Calu3 (cell line): Measurements from ENCODE around the gene FCAMR. TPM values are rescaled to one million over a fixed set of nuclear protein-coding genes. Genes with fewer than 3 reads are reported as not detected.
A peak's percentile ranks its signal among the peaks of the same experiment; 100 is the strongest.

ENCODE experiments used
- BruUV-seq: library from RNA; stranded (reverse); fragments of 400-500 nt; replicated peaks from 2 replicates; lab custom pipeline; 2021; lab: Mats Ljungman, UMichigan
- CTCF ChIA-PET: fragments of 300-600 bp; sonication (Branson Sonifier 250); formaldehyde crosslinking; loops from one replicate; lab custom pipeline; 2022; ENCODE audit warnings: antibody characterized with exemption; lab: Charles Lee
- DNase-seq: peaks from one replicate; pipeline ENCODE4 v3.0.0; 2022
- H3K27ac Mint-ChIP-seq: one replicate; pipeline ENCODE4 v1.8.0; 2022; ENCODE audit warnings: mixed read lengths; ENCODE audit not compliant: unreplicated experiment
- H3K27me3 Mint-ChIP-seq: one replicate; pipeline ENCODE4 v1.8.0; 2022; ENCODE audit warnings: mixed read lengths; ENCODE audit not compliant: unreplicated experiment
- H3K36me3 Mint-ChIP-seq: one replicate; pipeline ENCODE4 v1.8.0; 2022; ENCODE audit warnings: mild to moderate bottlenecking, moderate library complexity, mixed read lengths; ENCODE audit not compliant: insufficient read depth, unreplicated experiment
- H3K4me1 Mint-ChIP-seq: one replicate; pipeline ENCODE4 v1.8.0; 2022; ENCODE audit warnings: mild to moderate bottlenecking, low read depth, mixed read lengths; ENCODE audit not compliant: unreplicated experiment
- H3K4me3 Mint-ChIP-seq: one replicate; pipeline ENCODE4 v1.8.0; 2022; ENCODE audit warnings: mild to moderate bottlenecking, low read depth, moderate library complexity, mixed read lengths; ENCODE audit not compliant: unreplicated experiment
- H3K9me3 Mint-ChIP-seq: one replicate; pipeline ENCODE4 v1.8.0; 2022; ENCODE audit warnings: low read depth, mixed read lengths; ENCODE audit not compliant: unreplicated experiment
- CTCF ChIP-seq: fragments of 200-600 bp; IDR thresholded peaks from one replicate; pipeline ENCODE4 v1.8.0; 2022; ENCODE audit warnings: antibody characterized with exemption; ENCODE audit not compliant: unreplicated experiment
- intact Hi-C: fragments of 100-400 bp; cut with micrococcal nuclease; formaldehyde crosslinking; loops from one replicate; pipeline ENCODE4 v1.10.0; 2022; ENCODE audit not compliant: unreplicated experiment
- total RNA-seq: library from RNA; stranded (reverse); gene quantifications from 2 replicates; pipeline ENCODE4 v1.2.3, GENCODE V29; 2022

Gene FCAMR
- total RNA-seq, 1 experiment from 2014 or later, result not detected

- DNase-seq, result no peak
These were observed 16.6 kb downstream of the FCAMR start for GRCh38 chr1:206953626-206954025.

DNA sequence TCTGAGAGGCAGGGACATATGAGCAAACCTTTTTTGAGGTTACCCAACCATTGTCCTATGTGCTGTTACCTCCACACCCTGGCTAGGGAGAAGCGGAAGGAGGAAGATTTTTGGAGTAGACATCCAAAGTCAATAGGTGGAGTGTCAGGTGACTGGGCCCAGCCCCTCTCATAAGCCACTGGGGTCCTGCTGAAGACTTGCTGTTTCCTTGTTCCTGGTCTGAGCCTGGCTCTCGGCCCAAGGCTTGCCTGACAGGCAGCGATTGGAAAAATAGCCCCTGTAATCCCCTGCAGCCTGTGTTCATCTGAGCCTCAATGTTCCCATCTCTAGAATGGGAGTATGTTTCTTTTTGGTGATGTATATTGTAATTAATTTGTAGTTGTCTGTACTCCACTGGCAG, 17.1 kb downstream of the FCAMR start:
- no peaks in the 10 kb centered on the region for H3K27me3 Mint-ChIP-seq
- DNase-seq, result peak; percentile 79
- H3K4me1 Mint-ChIP-seq, result peaks cover 83% of the 10 kb centered on the region
- no peaks in the 10 kb centered on the region for H3K9me3 Mint-ChIP-seq
- CTCF ChIA-PET, result interaction anchor here (0.6 to 3.3 kb wide), 4 partner anchors 11 to 26 kb away, joined by 3 to 22 read pairs (median 4); no protein-coding TSS in a partner anchor
- intact Hi-C loops, result loop anchor here (5.0 kb wide), 1 partner anchor 54 kb away; no protein-coding TSS in a partner anchor
- no peak for TF ChIP-seq CTCF
- peak overlapping the region; percentile 70 for H3K27ac Mint-ChIP-seq
- peaks cover 16% of the 10 kb centered on the region for H3K36me3 Mint-ChIP-seq
- peak overlapping the region; percentile 20 for H3K4me3 Mint-ChIP-seq
- BruUV-seq, result no TSS peak

More at GRCh38 chr1:206953626-206954025, 16.6 kb downstream of the FCAMR start:
- H3K36me3 Mint-ChIP-seq, result peaks cover 16% of the 10 kb centered on the region
- no peak for TF ChIP-seq CTCF
- peaks cover 78% of the 10 kb centered on the region for H3K4me1 Mint-ChIP-seq
- no TSS peak for BruUV-seq
- H3K27ac Mint-ChIP-seq, result peak overlapping the region; percentile 70
- intact Hi-C loops, result loop anchor here (5.0 kb wide), 1 partner anchor 54 kb away; no protein-coding TSS in a partner anchor
- CTCF ChIA-PET, result interaction anchor here (1.0 to 3.3 kb wide), 5 partner anchors 11 to 29 kb away, joined by 3 to 22 read pairs (median 8); no protein-coding TSS in a partner anchor
- H3K4me3 Mint-ChIP-seq, result peak overlapping the region; percentile 20
- no peaks in the 10 kb centered on the region for H3K9me3 Mint-ChIP-seq
- no peaks in the 10 kb centered on the region for H3K27me3 Mint-ChIP-seq

- Mint-ChIP-seq H3K27me3 (no peaks in the 10 kb centered on the region), H3K9me3 (no peaks in the 10 kb centered on the region)
These were observed 18.1 kb downstream of the FCAMR start for GRCh38 chr1:206952171-206952570.

More at GRCh38 chr1:206952171-206952570, 18.1 kb downstream of the FCAMR start:
- Mint-ChIP-seq H3K36me3 (peaks cover 16% of the 10 kb centered on the region), H3K4me3 (peak overlapping the region; percentile 20), H3K27ac (peak overlapping the region; percentile 70), H3K4me1 (peaks cover 93% of the 10 kb centered on the region)
- CTCF ChIA-PET, result interaction anchor here (0.7 to 3.3 kb wide), 11 partner anchors 10 to 80 kb away, joined by 3 to 22 read pairs (median 3); no protein-coding TSS in a partner anchor
- DNase-seq, result peak; percentile 74
- intact Hi-C loops, result loop anchor here (5.0 kb wide), 1 partner anchor 55 kb away; no protein-coding TSS in a partner anchor
- BruUV-seq, result no TSS peak
- TF ChIP-seq CTCF, result no peak
